Astrocyte of the spinal cord (primary cell): ENCODE results near the gene NAT16.

ENCODE experiments used
- DNase-seq: peaks from one replicate; pipeline ENCODE4 v3.0.0; 2011; ENCODE audit warnings: low read depth, low spot score
- H3K4me3 ChIP-seq: 2 replicates; pipeline ENCODE4 v1.5.1; 2011; ENCODE audit warnings: low read depth, mild to moderate bottlenecking, low read length, moderate library complexity
- CTCF ChIP-seq: IDR thresholded peaks from 2 replicates; pipeline ENCODE4 v1.5.1; 2012; ENCODE audit warnings: low read depth, mild to moderate bottlenecking, low read length, inconsistent platforms
- in situ Hi-C: cut with HindIII; loops from 2 replicates; pipeline ENCODE4 v1.10.0; 2017; ENCODE audit warnings: low sequenced_read_pairs

The NAT16 gene

GRCh38 chr7:101166909-101167644 is 13.0 kb downstream of the NAT16 start:
- H3K4me3 ChIP-seq: no peak overlapping the region

GRCh38 chr7:101166648-101166908 is 13.5 kb downstream of the NAT16 start:
- no peak for DNase-seq
- in situ Hi-C loops: no loop called here

More at GRCh38 chr7:101166909-101167644, 13.0 kb downstream of the NAT16 start:
- no peak for DNase-seq
- no peak for TF ChIP-seq CTCF
- in situ Hi-C loops: no loop called here

GRCh38 chr7:101165958-101166647 is 14.0 kb downstream of the NAT16 start:
- in situ Hi-C loops: no loop called here
- peak overlapping the region; percentile 15 for H3K4me3 ChIP-seq
- DNase-seq: no peak
- no peak for TF ChIP-seq CTCF

More at GRCh38 chr7:101166648-101166908, 13.5 kb downstream of the NAT16 start:
- TF ChIP-seq CTCF: no peak
- no peak overlapping the region for H3K4me3 ChIP-seq

- DNase-seq: peak; percentile 93
- in situ Hi-C loops: no loop called here
- H3K4me3 ChIP-seq: peak within 1 kb of the TSS; percentile 15
- no peak for TF ChIP-seq CTCF
Observed at GRCh38 chr7:101165075-101165957, 14.8 kb downstream of the NAT16 start, which contains the start of gene VGF. VGF (minus strand) TSS chr7:101165569; CDS start chr7:101164843, 726 bp downstream.

- in situ Hi-C loops: no loop called here
- peak; percentile 59 for DNase-seq
- TF ChIP-seq CTCF: no peak
- no peak overlapping the region for H3K4me3 ChIP-seq
Observed at GRCh38 chr7:101164071-101164840, 15.8 kb downstream of the NAT16 start.
